GM21360 (cell line): ENCODE data around the gene MEIS2.
"Not testable (repeated sequence)": the region's sequence is repeated elsewhere in the genome, so short reads cannot be mapped to it uniquely, and the experiment has no call there.

Experiments used
- ATAC-seq: cut with Tn5 transposase; IDR thresholded peaks from one replicate; pipeline ENCODE4 v1.9.1; 2021; ENCODE audit warnings: mild to moderate bottlenecking, moderate library complexity; ENCODE audit not compliant: unreplicated experiment

The MEIS2 gene

DNA sequence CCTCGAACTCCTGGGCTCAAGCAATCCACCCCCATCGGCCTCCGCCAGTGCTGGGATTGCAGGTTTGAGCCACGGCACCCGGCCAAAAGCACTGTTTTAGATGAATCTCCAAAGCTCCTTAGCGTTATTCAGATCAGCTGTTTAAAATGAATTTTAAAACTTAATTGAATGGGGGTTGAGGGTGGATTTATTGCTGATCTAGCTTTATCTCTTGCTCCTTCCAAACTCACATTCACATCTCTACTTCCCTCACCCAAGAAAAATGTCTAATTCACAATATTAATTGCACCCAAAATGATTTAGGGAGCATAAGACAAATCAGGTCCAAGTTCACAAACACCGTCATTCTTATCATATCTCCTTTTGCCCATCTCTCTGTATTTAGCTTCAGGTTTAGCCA, 89.8 kb downstream of the MEIS2 start:
- ATAC-seq = no peak

DNA sequence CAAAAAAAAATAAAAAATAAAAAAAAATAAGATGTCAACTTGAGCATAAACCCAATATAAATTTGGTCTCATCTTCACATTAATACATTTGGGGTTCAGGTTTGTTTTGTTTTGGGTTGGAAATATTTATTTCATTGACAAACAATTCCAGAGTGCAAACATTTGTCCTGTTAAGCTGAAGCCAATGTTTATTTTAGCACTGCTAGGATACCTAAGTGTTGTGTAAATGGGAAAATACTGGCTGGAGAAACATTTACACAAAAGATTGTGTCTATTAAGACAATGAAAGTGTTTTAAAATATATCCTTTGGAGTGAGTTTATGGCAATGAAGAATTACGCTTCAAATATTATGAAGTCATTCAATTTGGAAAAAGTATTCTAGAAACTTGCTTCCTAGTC, 91.1 kb downstream of the MEIS2 start:
- no peak for ATAC-seq

DNA sequence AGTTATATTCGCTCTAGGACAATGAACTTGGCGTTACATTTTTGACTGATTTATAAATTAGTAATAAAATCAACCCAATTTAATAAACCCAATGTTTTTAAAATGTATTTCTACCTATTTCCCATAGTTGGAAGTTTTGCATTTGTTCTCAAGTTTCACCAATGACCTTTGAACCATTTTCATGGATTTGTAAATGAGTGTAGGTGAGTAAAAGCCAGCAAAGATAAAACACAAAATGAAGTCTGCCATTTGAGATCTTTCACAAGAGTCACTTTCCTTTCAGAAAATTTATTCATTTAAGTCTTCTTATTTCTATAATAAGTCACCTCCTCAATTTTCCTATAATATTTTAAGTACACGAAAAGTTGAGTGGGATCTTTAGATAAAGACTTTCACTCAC, 92.1 kb downstream of the MEIS2 start:
- no peak for ATAC-seq

GRCh38 chr15:37007301-37007700, 93.0 kb downstream of the MEIS2 start:
- no peak for ATAC-seq

- ATAC-seq = no peak
Measured at GRCh38 chr15:37004981-37005735, 95.2 kb downstream of the MEIS2 start.

DNA sequence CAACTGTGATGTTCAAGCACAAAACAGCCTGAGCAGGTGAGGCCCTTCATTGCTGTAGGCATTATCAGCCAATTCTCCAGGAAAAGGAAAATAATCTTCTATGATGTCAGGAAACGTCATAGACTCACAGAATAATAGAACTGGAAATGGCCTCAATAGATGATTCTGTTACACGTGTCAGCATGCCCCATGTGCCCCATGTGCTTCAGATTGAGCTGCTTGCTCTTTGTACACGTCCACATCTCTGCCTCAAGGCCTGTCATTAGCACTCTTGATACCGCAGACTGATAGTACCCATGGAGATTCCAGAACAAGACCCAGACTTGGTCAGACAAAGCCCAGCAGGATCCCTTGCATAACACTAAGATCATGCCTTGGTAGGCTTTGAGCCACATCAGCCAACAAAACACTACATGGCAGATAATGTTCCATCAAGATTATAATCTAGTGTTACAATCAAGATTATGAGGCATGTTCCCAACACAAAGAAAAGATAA, 95.9 kb downstream of the MEIS2 start:
- no peak for ATAC-seq

DNA sequence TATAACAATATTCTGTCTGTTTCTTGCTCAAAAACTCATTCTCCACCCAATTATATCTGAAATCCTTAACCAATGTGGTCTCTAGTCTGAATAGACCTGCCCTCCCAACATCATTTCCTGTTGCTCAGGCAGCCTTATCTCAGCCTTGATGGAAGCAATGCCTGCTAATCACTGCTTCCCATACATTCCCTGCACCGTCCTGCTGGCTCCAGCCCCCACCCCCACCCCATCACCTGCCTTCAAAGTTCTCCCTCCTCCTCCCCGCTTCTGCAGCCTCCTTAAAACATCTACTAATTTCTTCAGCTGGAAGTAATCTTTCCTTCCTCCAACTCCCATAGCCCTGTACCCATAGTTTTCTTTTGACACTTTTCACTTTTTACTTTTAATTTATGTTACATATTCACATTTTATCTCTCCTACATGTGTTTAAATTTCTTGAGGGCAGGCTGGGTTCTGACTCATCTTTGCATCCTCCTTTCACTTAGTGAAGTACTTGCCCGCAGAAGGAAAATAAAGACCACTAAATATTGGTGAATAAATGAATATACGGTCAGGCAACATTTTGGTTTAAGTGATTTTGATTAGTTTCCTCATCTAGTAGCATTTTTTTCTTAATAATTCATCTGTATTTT, 98.2 kb downstream of the MEIS2 start:
- no peak for ATAC-seq

GRCh38 chr15:37001417-37001816, 98.9 kb downstream of the MEIS2 start:
- no peak for ATAC-seq

DNA sequence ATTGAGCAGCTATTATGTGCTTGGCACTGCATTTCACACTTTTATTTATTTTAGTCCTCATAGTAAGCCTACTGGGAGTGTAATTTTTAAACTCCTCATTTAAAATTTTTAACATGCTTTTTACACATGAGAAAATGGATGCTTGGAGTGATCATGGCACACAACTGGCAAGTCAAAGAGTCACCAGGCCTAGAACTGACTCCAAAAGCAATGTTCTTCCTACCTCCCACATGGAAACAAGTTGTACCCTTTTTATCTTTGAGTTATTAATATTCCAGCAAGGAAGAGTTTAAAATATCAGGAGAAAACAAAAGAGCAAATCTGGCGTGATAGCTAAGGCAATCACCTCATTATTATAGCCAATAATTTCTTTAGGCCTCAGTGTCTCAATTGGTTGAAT, 100.6 kb downstream of the MEIS2 start:
- no peak for ATAC-seq

- no peak for ATAC-seq
Measured at GRCh38 chr15:36996538-36997181, 103.7 kb downstream of the MEIS2 start.

DNA sequence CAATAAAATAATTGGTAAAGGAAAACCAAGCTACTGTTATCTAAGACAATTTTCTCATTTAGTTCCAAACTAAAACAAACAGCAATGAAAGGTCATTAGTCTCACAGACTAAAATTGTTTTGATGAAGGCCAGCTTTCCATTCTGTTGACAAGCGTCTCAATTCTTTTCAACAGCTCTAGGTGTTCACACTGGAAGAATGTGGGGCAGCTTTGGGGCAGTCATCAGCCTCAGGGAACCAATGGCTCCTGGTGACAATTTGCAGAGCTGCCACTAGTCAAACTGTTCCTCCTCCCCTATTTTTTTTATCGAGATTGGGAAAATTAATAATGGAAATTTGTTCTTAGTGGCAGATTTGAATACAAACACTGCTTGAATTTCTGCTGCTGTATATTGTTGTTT, 104.2 kb downstream of the MEIS2 start:
- no peak for ATAC-seq

DNA sequence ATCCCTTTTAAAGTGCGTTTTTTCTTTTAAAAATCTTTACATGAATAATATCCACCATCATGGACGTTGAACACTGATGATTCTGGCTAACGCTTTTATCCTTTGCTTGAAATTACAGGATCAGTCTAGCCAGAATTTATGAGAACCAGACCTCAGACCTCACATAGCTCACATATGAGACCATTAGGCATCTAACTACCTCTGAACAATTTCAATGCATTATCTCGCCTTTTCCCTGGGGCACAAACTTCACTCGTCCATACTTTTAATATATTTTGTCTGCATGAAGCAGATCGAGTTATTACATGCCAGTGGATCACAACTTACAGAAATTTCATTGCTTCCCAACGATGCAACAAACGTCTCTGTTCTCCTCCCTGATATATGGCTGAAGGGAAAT, 105.6 kb downstream of the MEIS2 start:
- ATAC-seq = no peak

DNA sequence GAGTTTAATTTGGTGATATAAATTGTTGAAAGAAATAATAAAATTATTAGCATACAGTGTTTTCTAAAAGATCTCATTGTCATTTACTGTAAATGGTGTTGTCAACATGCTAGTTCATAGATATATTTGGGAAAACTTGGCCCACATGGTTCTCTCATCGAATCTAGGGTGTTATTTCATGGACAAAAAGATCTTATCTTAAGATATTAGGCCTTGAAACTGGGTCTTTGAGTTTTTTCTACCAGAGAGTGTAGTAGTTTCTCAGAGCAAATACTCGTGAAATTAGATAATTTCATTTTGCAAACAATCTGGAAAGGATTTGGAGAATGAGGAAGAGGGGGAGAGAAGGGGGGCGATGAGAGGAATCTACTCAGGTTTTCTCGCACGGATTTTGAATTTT, 107.9 kb downstream of the MEIS2 start:
- ATAC-seq = no peak

- ATAC-seq = no peak
Measured at GRCh38 chr15:36988947-36989346, 111.4 kb downstream of the MEIS2 start.

DNA sequence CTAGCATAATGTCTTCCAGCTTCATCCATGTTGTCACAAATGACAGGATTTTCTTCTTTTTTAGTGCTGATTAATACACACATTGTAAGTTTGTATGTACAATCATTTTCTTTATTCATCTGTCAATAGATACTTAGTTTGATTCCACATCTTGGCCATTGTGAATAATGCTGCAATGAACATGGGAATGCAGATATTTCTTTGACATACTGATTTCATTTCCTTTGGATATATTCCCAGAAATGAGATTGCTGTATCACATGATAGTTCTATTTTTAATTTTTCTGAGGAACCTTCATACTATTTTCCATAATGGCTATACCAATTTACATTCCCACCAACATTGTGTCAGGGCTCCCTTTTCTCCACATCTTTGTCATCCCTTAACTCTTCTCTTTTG, 117.9 kb downstream of the MEIS2 start:
- ATAC-seq = no peak

- ATAC-seq = not testable (repeated sequence)
Measured at GRCh38 chr15:36980281-36980680, 120.1 kb downstream of the MEIS2 start.

GRCh38 chr15:36978625-36979024, 121.7 kb downstream of the MEIS2 start:
- no peak for ATAC-seq

GRCh38 chr15:36978126-36978525, 122.2 kb downstream of the MEIS2 start:
- no peak for ATAC-seq

GRCh38 chr15:36977659-36978058, 122.7 kb downstream of the MEIS2 start:
- ATAC-seq = no peak

- ATAC-seq = no peak
Measured at GRCh38 chr15:36972704-36973103, 127.6 kb downstream of the MEIS2 start.

- ATAC-seq = no peak
Measured at GRCh38 chr15:36970522-36970921, 129.8 kb downstream of the MEIS2 start.

- no peak for ATAC-seq
Measured at GRCh38 chr15:36967929-36968328, 132.4 kb downstream of the MEIS2 start.
